GM21367 (cell line): ENCODE results near the gene CAMKK1.

Experiments
- ATAC-seq: cut with Tn5 transposase; IDR thresholded peaks from one replicate; pipeline ENCODE4 v1.9.1; 2021; ENCODE audit not compliant: unreplicated experiment

The CAMKK1 gene

GRCh38 chr17:3893003-3893719 lies at the start of gene CAMKK1:
Gene CAMKK1 (minus strand): TSS chr17:3893053. CDS start chr17:3885687, 7,366 bp downstream.
- peak; percentile 74 for ATAC-seq

DNA sequence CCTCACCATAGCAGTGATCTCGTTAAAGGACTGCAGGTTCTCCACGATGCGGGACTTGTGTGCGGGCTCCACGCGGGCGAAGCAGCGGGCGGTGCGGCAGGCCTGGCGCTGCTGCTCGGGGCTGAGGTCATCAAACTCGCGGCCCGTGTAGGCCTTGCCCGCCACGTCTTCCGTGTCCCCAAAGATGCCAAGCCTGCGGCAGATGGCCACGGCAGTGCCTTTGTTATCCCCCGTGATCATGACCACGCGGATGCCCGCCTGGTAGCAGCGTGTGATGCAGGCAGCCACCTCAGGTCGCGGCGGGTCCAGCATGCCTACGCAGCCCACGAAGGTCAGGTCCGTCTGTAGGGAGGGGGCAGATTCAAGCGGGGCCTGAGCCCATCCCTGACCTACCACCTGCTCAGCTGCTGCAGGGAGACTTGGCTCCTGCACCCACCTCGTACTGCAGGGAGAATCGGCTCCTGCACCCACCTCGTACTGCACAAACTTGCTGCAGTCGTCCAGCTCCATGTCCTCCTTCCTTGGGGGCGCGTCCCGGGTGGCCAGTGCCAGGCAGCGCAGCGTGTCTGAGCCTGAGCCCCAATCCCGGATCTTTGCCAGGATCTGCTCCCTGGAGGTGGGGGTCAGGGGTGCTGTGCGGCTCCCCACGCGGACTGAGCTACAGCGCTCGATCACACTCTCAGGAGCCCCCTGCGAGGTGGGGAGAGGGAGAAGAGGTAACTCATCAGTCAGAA lies 48.3 kb upstream of the CAMKK1 start:
- ATAC-seq, result no peak

DNA sequence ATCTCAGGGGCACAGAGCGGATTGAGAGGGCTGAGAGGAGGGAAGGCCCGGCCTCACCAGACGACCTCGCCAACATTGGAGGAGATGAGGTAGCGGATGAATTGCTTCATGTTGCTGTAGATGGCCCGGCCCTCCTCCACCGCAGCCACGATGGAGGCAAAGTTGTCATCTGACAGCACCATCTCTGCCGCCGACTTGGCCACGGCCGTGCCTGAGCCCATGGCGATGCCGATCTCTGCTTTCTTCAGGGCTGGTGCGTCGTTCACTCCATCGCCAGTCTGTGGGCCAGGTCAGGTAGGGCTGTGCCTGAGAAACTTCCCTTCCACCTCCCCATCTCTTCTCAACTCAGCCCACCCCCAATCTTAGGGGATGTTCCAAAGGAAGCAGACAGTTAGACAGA lies 44.5 kb upstream of the CAMKK1 start:
- no peak for ATAC-seq

DNA sequence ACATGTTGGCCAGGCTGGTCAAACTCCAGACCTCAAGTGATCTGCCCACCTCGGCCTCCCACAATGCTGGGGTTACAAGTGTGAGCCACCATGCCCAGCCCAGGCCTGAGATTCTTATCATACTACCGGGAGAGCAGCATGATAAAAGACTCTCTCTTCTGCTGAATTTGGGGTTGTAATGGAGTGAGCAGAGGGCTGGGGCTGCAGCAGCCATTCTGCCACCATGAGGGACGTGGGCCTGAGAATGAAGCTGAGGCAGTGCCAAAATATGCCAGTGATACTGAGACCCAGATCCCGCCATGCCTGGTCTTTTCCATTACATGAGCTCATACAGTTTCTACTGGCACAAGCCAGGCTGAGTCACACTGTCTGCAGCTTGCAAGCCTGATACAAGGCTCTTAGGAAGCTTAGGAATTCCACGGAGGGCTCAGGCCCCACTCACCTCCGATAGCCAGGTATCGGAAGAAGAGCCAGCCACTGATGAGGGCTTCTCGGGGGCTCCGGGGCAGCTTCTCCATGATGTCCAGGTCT lies 43.0 kb upstream of the CAMKK1 start:
- no peak for ATAC-seq

- no peak for ATAC-seq
These were observed 42.3 kb upstream of the CAMKK1 start for GRCh38 chr17:3935140-3935542.

DNA sequence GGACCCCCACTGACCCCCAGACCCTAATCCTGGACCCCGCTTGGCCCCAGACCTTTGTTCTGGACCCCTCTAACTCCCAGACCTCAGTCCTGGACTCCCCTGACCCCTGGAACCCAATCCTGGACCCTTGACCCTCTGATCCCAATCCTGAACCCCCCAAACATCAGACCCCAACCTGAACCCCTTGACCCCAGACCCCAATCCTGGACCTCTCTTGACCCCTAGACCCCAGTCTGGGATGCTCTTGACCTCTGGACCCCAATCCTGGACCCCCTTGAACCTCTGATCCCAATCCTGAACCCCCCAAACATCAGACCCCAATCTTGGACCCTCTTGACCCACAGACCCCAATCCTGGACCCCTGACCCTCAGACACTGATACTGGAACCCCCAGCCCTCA lies 36.9 kb upstream of the CAMKK1 start:
- ATAC-seq, result no peak

GRCh38 chr17:3929181-3929580 lies 36.3 kb upstream of the CAMKK1 start:
- ATAC-seq, result no peak

GRCh38 chr17:3928406-3928805 lies 35.6 kb upstream of the CAMKK1 start:
- no peak for ATAC-seq

GRCh38 chr17:3927628-3928340 lies 34.9 kb upstream of the CAMKK1 start:
- no peak for ATAC-seq

- ATAC-seq, result no peak
These were observed 34.2 kb upstream of the CAMKK1 start for GRCh38 chr17:3926860-3927627.

GRCh38 chr17:3925684-3926485 lies 33.0 kb upstream of the CAMKK1 start:
- no peak for ATAC-seq

- no peak for ATAC-seq
These were observed 31.9 kb upstream of the CAMKK1 start for GRCh38 chr17:3924512-3925350.

DNA sequence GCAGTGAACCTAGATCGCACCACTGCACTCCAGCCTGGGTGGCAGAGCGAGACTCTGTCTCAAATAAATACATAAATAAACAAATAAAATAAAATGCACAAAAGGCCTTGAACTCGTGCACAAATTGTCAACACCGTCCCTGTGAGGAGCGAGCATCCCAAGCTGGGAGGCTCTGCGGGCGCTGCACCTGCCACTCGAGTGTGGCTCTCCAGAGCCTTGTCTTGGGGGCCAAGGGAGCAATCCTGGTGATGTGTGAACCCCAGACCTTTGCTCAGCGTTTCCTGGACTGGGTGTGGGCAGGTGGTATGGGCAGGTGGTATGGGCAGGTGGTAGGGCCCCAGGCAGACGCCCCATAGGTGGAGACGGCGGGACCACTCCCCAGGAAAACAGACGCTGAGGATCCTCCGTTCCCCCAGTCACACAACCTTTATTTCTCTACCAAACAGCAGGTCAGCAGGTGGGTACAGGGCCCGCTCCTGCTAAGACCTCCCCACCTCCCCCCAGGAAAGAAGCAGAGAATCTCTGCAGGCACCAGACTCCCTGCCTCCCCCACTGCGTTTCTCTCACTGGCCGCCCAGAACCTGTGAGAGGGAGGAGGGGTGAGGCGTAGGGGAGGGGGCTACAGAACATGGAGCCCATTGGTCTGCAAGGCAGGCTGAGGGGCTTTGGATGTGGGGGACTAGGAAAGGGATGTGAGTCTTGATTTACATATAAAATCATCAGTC lies 30.8 kb upstream of the CAMKK1 start:
- no peak for ATAC-seq

GRCh38 chr17:3922765-3923164 lies 29.9 kb upstream of the CAMKK1 start:
- no peak for ATAC-seq

- ATAC-seq, result no peak
These were observed 28.9 kb upstream of the CAMKK1 start for GRCh38 chr17:3921502-3922319.

DNA sequence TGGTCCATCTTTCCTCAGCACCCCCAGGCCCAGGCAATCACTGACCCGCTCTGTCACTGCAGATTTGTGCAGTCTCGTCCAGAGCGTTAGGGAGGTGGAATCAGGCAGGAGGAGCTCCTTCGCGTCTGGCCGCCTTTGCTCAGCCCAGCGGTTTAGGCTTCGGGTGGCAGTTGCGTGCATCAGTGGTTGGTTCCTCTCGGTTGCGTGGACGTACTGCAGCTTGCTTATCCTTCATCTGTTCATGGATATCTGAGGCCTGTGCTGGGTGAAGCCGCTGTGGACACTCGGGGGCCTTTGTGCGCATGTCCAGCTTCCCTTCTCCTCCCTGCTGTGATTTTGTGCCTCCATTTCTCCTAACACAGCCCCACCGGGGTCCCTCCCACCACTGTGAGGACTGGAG lies 28.2 kb upstream of the CAMKK1 start:
- ATAC-seq, result no peak

GRCh38 chr17:3919123-3919624 lies 26.3 kb upstream of the CAMKK1 start:
- ATAC-seq, result no peak
